K562 (cell line): ENCODE data around the gene GAB2. TPM values are rescaled to one million over a fixed set of nuclear protein-coding genes. Genes with fewer than 3 reads are reported as not detected.

Experiments
- ATAC-seq: fragments of 200-7000 bp; cut with Tn5 transposase; 3 replicates; pipeline ENCODE4 v1.9.1; 2020; ENCODE audit warnings: moderate library complexity
- BruUV-seq: library from RNA; stranded (reverse); fragments of 400-500 nt; replicated peaks from 2 replicates; lab custom pipeline; 2021; lab: Mats Ljungman, UMichigan
- CTCF ChIA-PET: fragments of 300-600 bp; formaldehyde crosslinking; extraction: SDS; loops from one replicate; lab custom pipeline; 2021; ENCODE audit warnings: low intra/inter-chr PET ratio; lab: Yijun Ruan, JAX
- POLR2A ChIA-PET: fragments of 300-600, 350-650 bp; sonication (Branson Sonifier 250); formaldehyde crosslinking; extraction: SDS; loops from one replicate; lab custom pipeline; 2021; ENCODE audit warnings: antibody characterized with exemption, inconsistent platforms; lab: Yijun Ruan, JAX
- DNase-seq, 4 experiments: peaks; one replicate each; pipeline versions ENCODE4 v3.0.0 to v3.0.0-alpha.2; 2011 to 2018; ENCODE audit warnings: low spot score in 3 of 4, mixed read lengths in 3 of 4; ENCODE audit errors: extremely low read depth in 1 of 4
- FAIRE-seq: peaks from 2 replicates; lab custom pipeline; 2011; peaks lifted over from hg19 to GRCh38; lab: Jason Lieb, UNC
- H2AFZ ChIP-seq: 2 replicates; pipeline ENCODE4 v1.6.0; 2011; ENCODE audit warnings: low read depth, low read length, control low read depth, inconsistent platforms
- H3K27ac ChIP-seq: fragments of 200-600 bp; 3 replicates; pipeline ENCODE4 v1.8.0; 2011; ENCODE audit warnings: low read depth, mild to moderate bottlenecking, control low read depth, inconsistent platforms, low read length, moderate library complexity, mixed read lengths; ENCODE audit errors: extremely low read depth
- H3K27me3 ChIP-seq, 2 experiments: fragments of 300-600 bp in 1 of 2; 2 replicates in 1 of 2; 3 replicates in 1 of 2; pipeline versions ENCODE4 v1.6.0 to v1.8.0; 2011; ENCODE audit warnings: inconsistent platforms in 2 of 2, low read length in 2 of 2, mild to moderate bottlenecking in 1 of 2, mixed read lengths in 1 of 2, moderate library complexity in 1 of 2; ENCODE audit not compliant: control insufficient read depth in 2 of 2, insufficient read depth in 2 of 2
- H3K36me3 ChIP-seq: fragments of 300-600 bp; 3 replicates; pipeline ENCODE4 v1.8.0; 2011; ENCODE audit warnings: mild to moderate bottlenecking, low read length, inconsistent platforms; ENCODE audit not compliant: control insufficient read depth, insufficient read depth
- H3K4me1 ChIP-seq, 2 experiments: fragments of 200-600 bp in 1 of 2; replicated peaks in 1 of 2; 2 replicates in 1 of 2; 3 replicates in 1 of 2; pipeline versions ENCODE4 v1.5.1 to v1.8.0; 2011; ENCODE audit warnings: inconsistent platforms in 2 of 2, low read length in 2 of 2, mild to moderate bottlenecking in 1 of 2, mixed read lengths in 1 of 2, moderate library complexity in 1 of 2; ENCODE audit not compliant: control insufficient read depth in 2 of 2, insufficient read depth in 2 of 2
- H3K4me2 ChIP-seq: 2 replicates; pipeline ENCODE4 v1.6.1; 2011; ENCODE audit warnings: low read length, control low read depth, inconsistent platforms, mixed read lengths; ENCODE audit not compliant: insufficient read depth
- H3K4me3 ChIP-seq: fragments of 200-600 bp; sonication (generic), shearing (Covaris generic); 2 replicates; pipeline ENCODE4 v1.5.1; 2016; ENCODE audit warnings: control low read depth, inconsistent platforms
- H3K79me2 ChIP-seq: fragments of 200-600 bp; 3 replicates; pipeline ENCODE4 v1.8.0; 2011; ENCODE audit warnings: low read length, inconsistent platforms; ENCODE audit not compliant: control insufficient read depth, insufficient read depth
- H3K9ac ChIP-seq, 2 experiments: 2 replicates each; pipeline versions ENCODE4 v1.6.0 to v1.6.1; 2011; ENCODE audit warnings: low read depth in 2 of 2, low read length in 2 of 2, control low read depth in 1 of 2, inconsistent platforms in 1 of 2, mild to moderate bottlenecking in 1 of 2, mixed read lengths in 1 of 2; ENCODE audit not compliant: insufficient read depth in 1 of 2
- H3K9me1 ChIP-seq: one replicate; pipeline ENCODE4 v1.6.0; 2011; ENCODE audit warnings: inconsistent platforms, mild to moderate bottlenecking, low read length, moderate library complexity; ENCODE audit not compliant: control insufficient read depth, insufficient read depth
- H3K9me3 ChIP-seq: replicated peaks from 2 replicates; pipeline ENCODE4 v1.5.1; 2011; ENCODE audit warnings: low read depth, low read length, inconsistent platforms; ENCODE audit not compliant: control insufficient read depth, insufficient read depth
- H4K20me1 ChIP-seq: replicated peaks from 2 replicates; pipeline ENCODE4 v1.6.1; 2011; ENCODE audit warnings: low read length, inconsistent platforms, mixed read lengths; ENCODE audit not compliant: control insufficient read depth, insufficient read depth
- ELF2 ChIP-seq: fragments of 250-450 bp; sonication (Bioruptor Pico); IDR thresholded peaks from 2 replicates; pipeline ENCODE4 v1.5.0; 2021; ENCODE audit warnings: mild to moderate bottlenecking
- RBBP5 ChIP-seq: fragments of 200-600 bp; sonication (generic); IDR thresholded peaks from 2 replicates; pipeline ENCODE4 v1.6.1; 2012; ENCODE audit warnings: borderline replicate concordance, mild to moderate bottlenecking, low read length, control low read depth, inconsistent platforms; ENCODE audit not compliant: insufficient read depth, poor library complexity, severe bottlenecking
- SMARCA4 ChIP-seq: fragments of 450-650 bp; IDR thresholded peaks from 2 replicates; pipeline ENCODE4 v1.6.1; 2016
- SP1 ChIP-seq: sonication (generic); formaldehyde crosslinking; IDR thresholded peaks from 2 replicates; pipeline ENCODE4 v1.8.1; 2022; ENCODE audit warnings: mild to moderate bottlenecking, missing genetic modification reagents
- TFE3 ChIP-seq: fragments of 450-650 bp; formaldehyde crosslinking; IDR thresholded peaks from 2 replicates; pipeline ENCODE4 v1.4.0; 2020; ENCODE audit warnings: mild to moderate bottlenecking, mixed read lengths
- WHSC1 ChIP-seq: IDR thresholded peaks from one replicate; pipeline ENCODE4 v1.6.1; 2012; ENCODE audit warnings: low read length, control low read depth, inconsistent platforms
- WGBS: fragments of 100-300 bp; shearing (Covaris generic); methylation state at CpG from one replicate; pipeline ENCODE4 v1.1.6; 2016; ENCODE audit warnings: low coverage, mixed read lengths; ENCODE audit not compliant: insufficient coverage; ENCODE audit errors: missing lambda C conversion rate; 5-methylcytosine and 5-hydroxymethylcytosine counted together
- in situ Hi-C: fragments of 300-500 bp; cut with MboI; formaldehyde crosslinking; loops from 4 replicates; pipeline ENCODE4 v1.15.0; 2018; ENCODE audit warnings: inconsistent platforms, mixed read lengths
- intact Hi-C: fragments of 100-400 bp; cut with micrococcal nuclease; formaldehyde crosslinking; loops from 2 replicates; pipeline ENCODE4 v1.14.2; 2022
- polyA plus RNA-seq, 8 experiments: library from polyadenylated mRNA; depleted of rRNA in 4 of 8; stranded (reverse) in 5 of 8; unstranded in 3 of 8; fragments of >200 nt; fragmentation: Nextera tagmentation in 2 of 8; fragmentation: Illumina TruSeq in 1 of 8; extraction: Ambion mirVana in 2 of 8; extraction: Trizol in 1 of 8; gene quantifications; 2 replicates each; pipeline versions ENCODE4 v1.2.1 to v1.2.3, GENCODE V29; 2011 to 2014; ENCODE audit warnings: inconsistent platforms in 1 of 8, missing spikeins in 1 of 8
- total RNA-seq, 7 experiments: library from RNA; depleted of rRNA in 6 of 7; stranded (reverse); fragments of >200 nt in 6 of 7; fragmentation: Illumina TruSeq in 2 of 7; extraction: Trizol in 2 of 7; gene quantifications; 2 replicates each; pipeline versions ENCODE4 v1.2.1 to v1.2.3, GENCODE V29; 2011 to 2021; ENCODE audit warnings: low replicate concordance in 1 of 7

GAB2 gene
- total and polyA plus RNA-seq, 9 of the 15 experiments (the other 6 are each of a cell fraction or from before 2014, with no cell fraction given): 2.3 to 35.2 (median 16.1) TPM

DNA sequence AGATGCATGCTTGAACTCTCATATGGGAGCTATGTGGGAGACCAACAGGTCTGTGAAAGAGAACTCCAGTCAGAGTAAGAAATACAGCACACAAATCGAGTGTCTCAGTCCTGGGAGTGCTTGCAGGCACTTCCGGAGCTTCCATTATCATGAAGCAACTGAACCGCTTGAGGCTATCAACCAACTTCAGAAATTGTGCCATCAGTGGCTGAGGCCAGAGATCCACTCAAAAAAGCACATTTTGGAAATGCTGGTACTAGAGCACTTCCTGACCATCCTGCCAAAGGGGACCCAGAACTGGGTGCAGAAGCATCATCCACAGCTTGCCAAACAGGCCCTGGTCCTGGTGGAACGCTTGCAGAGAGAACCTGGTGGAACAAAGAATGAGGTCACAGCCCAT, 33.4 kb downstream of the GAB2 start (continued):
- no peak for TF ChIP-seq SP1 (CRISPR knock-in tag)
- TF ChIP-seq ELF2: no peak

GRCh38 chr11:78381865-78382264, 35.8 kb downstream of the GAB2 start:
- Histone ChIP-seq H3K4me3 (no peak overlapping the region), H3K36me3 (peaks cover 14% of the 10 kb centered on the region; the same call in 1 of the 3 replicates), H3K9me1 (no peaks in the 10 kb centered on the region), H4K20me1 (no peaks in the 10 kb centered on the region), H3K27ac (no peak overlapping the region), H2AFZ (no peak overlapping the region), H3K9me3 (peaks cover 4% of the 10 kb centered on the region; the same call in 1 of the 2 replicates), H3K9ac (no peak overlapping the region), H3K4me2 (no peak overlapping the region), H3K27me3 (no peaks in the 10 kb centered on the region), H3K4me1 (peaks cover 5 to 51% of the 10 kb centered on the region in 2 experiments), H3K79me2 (peaks cover 72% of the 10 kb centered on the region)
- CTCF ChIA-PET: no interaction called here
- no TSS peak for BruUV-seq
- DNase-seq (no peak), FAIRE-seq (no peak), ATAC-seq (no peak)
- intact Hi-C loops (no loop called here), in situ Hi-C loops (no loop called here)
- POLR2A ChIA-PET: interaction anchor here (0.6 to 2.1 kb wide), 3 partner anchors 10 to 1434 kb away, joined by 3 to 7 read pairs (median 6); no protein-coding TSS in a partner anchor
- TF ChIP-seq WHSC1 (no peak), RBBP5 (no peak), TFE3 (CRISPR knock-in tag) (no peak), SMARCA4 (no peak)
- WGBS: 83% methylated on average over 4 of the region's 4 CpGs
